NCI-H510A (cell line): ENCODE results near the gene MYO15B.
A peak's percentile ranks its signal among the peaks of the same experiment; 100 is the strongest.

Source experiments
- DNase-seq: peaks from one replicate; lab custom pipeline; 2025; lab: John Stamatoyannopoulos, UW

The MYO15B gene

GRCh38 chr17:75587675-75588595 lies at the start of gene MYO15B:
TSS of gene MYO15B (plus strand) at chr17:75587800. CDS start at chr17:75588058, 258 bp downstream.
- peak; percentile 38 for DNase-seq

GRCh38 chr17:75539967-75540729 lies 47.5 kb upstream of the MYO15B start:
- no peak for DNase-seq

- DNase-seq, result no peak
Observed at GRCh38 chr17:75540923-75541503, 46.6 kb upstream of the MYO15B start.

- no peak for DNase-seq
Observed at GRCh38 chr17:75542229-75542628, 45.4 kb upstream of the MYO15B start.

- no peak for DNase-seq
Observed at GRCh38 chr17:75542728-75543336, 44.8 kb upstream of the MYO15B start.

- DNase-seq, result no peak
Observed at GRCh38 chr17:75544250-75544649, 43.4 kb upstream of the MYO15B start.

- no peak for DNase-seq
Observed at GRCh38 chr17:75546181-75546580, 41.4 kb upstream of the MYO15B start.

GRCh38 chr17:75547091-75547490 lies 40.5 kb upstream of the MYO15B start:
- DNase-seq, result no peak

- no peak for DNase-seq
Observed at GRCh38 chr17:75548813-75549212, 38.8 kb upstream of the MYO15B start.

- DNase-seq, result peak; percentile 95
Observed at GRCh38 chr17:75549246-75550138, 38.1 kb upstream of the MYO15B start.

GRCh38 chr17:75550139-75550465 lies 37.5 kb upstream of the MYO15B start:
- DNase-seq, result no peak

GRCh38 chr17:75551266-75551665 lies 36.3 kb upstream of the MYO15B start:
- DNase-seq, result no peak

- DNase-seq, result no peak
Observed at GRCh38 chr17:75552425-75553294, 34.9 kb upstream of the MYO15B start.

- DNase-seq, result no peak
Observed at GRCh38 chr17:75553295-75554110, 34.1 kb upstream of the MYO15B start.

GRCh38 chr17:75555679-75556153 lies 31.9 kb upstream of the MYO15B start:
- DNase-seq, result no peak

- DNase-seq, result no peak
Observed at GRCh38 chr17:75557075-75557851, 30.3 kb upstream of the MYO15B start.

- DNase-seq, result no peak
Observed at GRCh38 chr17:75557852-75558665, 29.5 kb upstream of the MYO15B start.
